ENCODE data around the gene PHLDA1.

PHLDA1 gene

GRCh38 chr12:76013603-76014002 is 18.0 kb downstream of the PHLDA1 start:
- Histone ChIP-seq H3K27ac (ENCODE audit: low read length) (no peak overlapping the region), H3K27me3 (ENCODE audit: control insufficient read depth, insufficient read depth, low read length) (no peaks in the 10 kb centered on the region), H3K4me1 (ENCODE audit: control insufficient read depth, low read depth, low read length) (peaks cover 11% of the 10 kb centered on the region), H3K9ac (ENCODE audit: low read length) (no peak overlapping the region), H3K9me3 (ENCODE audit: control insufficient read depth, low read depth, low read length) (no peaks in the 10 kb centered on the region), H3K4me3 (ENCODE audit: low read length) (no peak overlapping the region), H3K36me3 (ENCODE audit: control insufficient read depth, low read depth, low read length) (no peaks in the 10 kb centered on the region)

GRCh38 chr12:76012644-76013043 is 18.9 kb downstream of the PHLDA1 start:
- no peak overlapping the region for H3K9ac ChIP-seq (ENCODE audit: low read length)
- no peak overlapping the region for H3K27ac ChIP-seq (ENCODE audit: low read length)
- H3K4me3 ChIP-seq (ENCODE audit: low read length), result no peak overlapping the region
- H3K9me3 ChIP-seq (ENCODE audit: control insufficient read depth, low read depth, low read length), result no peaks in the 10 kb centered on the region
- H3K4me1 ChIP-seq (ENCODE audit: control insufficient read depth, low read depth, low read length), result peaks cover 6% of the 10 kb centered on the region
- H3K27me3 ChIP-seq (ENCODE audit: control insufficient read depth, insufficient read depth, low read length), result no peaks in the 10 kb centered on the region
- H3K36me3 ChIP-seq (ENCODE audit: control insufficient read depth, low read depth, low read length), result no peaks in the 10 kb centered on the region

- Histone ChIP-seq H3K36me3 (ENCODE audit: control insufficient read depth, low read depth, low read length) (no peaks in the 10 kb centered on the region), H3K27ac (ENCODE audit: low read length) (no peak overlapping the region), H3K4me3 (ENCODE audit: low read length) (no peak overlapping the region), H3K9ac (ENCODE audit: low read length) (no peak overlapping the region), H3K27me3 (ENCODE audit: control insufficient read depth, insufficient read depth, low read length) (no peaks in the 10 kb centered on the region), H3K9me3 (ENCODE audit: control insufficient read depth, low read depth, low read length) (no peaks in the 10 kb centered on the region), H3K4me1 (ENCODE audit: control insufficient read depth, low read depth, low read length) (peaks cover 16% of the 10 kb centered on the region)
These were observed 20.7 kb downstream of the PHLDA1 start for GRCh38 chr12:76010732-76011458.

- Histone ChIP-seq H3K36me3 (ENCODE audit: control insufficient read depth, low read depth, low read length) (no peaks in the 10 kb centered on the region), H3K27ac (ENCODE audit: low read length) (no peak overlapping the region), H3K9ac (ENCODE audit: low read length) (no peak overlapping the region), H3K27me3 (ENCODE audit: control insufficient read depth, insufficient read depth, low read length) (no peaks in the 10 kb centered on the region), H3K9me3 (ENCODE audit: control insufficient read depth, low read depth, low read length) (no peaks in the 10 kb centered on the region), H3K4me3 (ENCODE audit: low read length) (no peak overlapping the region), H3K4me1 (ENCODE audit: control insufficient read depth, low read depth, low read length) (peaks cover 16% of the 10 kb centered on the region)
These were observed 23.1 kb downstream of the PHLDA1 start for GRCh38 chr12:76008428-76008827.

GRCh38 chr12:76007640-76008039 is 23.9 kb downstream of the PHLDA1 start:
- Histone ChIP-seq H3K4me3 (ENCODE audit: low read length) (no peak overlapping the region), H3K4me1 (ENCODE audit: control insufficient read depth, low read depth, low read length) (peaks cover 16% of the 10 kb centered on the region), H3K36me3 (ENCODE audit: control insufficient read depth, low read depth, low read length) (no peaks in the 10 kb centered on the region), H3K27ac (ENCODE audit: low read length) (no peak overlapping the region), H3K9me3 (ENCODE audit: control insufficient read depth, low read depth, low read length) (no peaks in the 10 kb centered on the region), H3K9ac (ENCODE audit: low read length) (no peak overlapping the region), H3K27me3 (ENCODE audit: control insufficient read depth, insufficient read depth, low read length) (no peaks in the 10 kb centered on the region)

GRCh38 chr12:76006028-76006925 is 25.3 kb downstream of the PHLDA1 start:
- Histone ChIP-seq H3K4me3 (ENCODE audit: low read length) (no peak overlapping the region), H3K27ac (ENCODE audit: low read length) (no peak overlapping the region), H3K4me1 (ENCODE audit: control insufficient read depth, low read depth, low read length) (peaks cover 16% of the 10 kb centered on the region), H3K9ac (ENCODE audit: low read length) (no peak overlapping the region), H3K27me3 (ENCODE audit: control insufficient read depth, insufficient read depth, low read length) (no peaks in the 10 kb centered on the region), H3K9me3 (ENCODE audit: control insufficient read depth, low read depth, low read length) (no peaks in the 10 kb centered on the region), H3K36me3 (ENCODE audit: control insufficient read depth, low read depth, low read length) (no peaks in the 10 kb centered on the region)

GRCh38 chr12:76003355-76003638 is 28.3 kb downstream of the PHLDA1 start:
- H3K4me1 ChIP-seq (ENCODE audit: control insufficient read depth, low read depth, low read length), result peaks cover 12% of the 10 kb centered on the region
- no peaks in the 10 kb centered on the region for H3K36me3 ChIP-seq (ENCODE audit: control insufficient read depth, low read depth, low read length)
- H3K27ac ChIP-seq (ENCODE audit: low read length), result no peak overlapping the region
- no peaks in the 10 kb centered on the region for H3K9me3 ChIP-seq (ENCODE audit: control insufficient read depth, low read depth, low read length)
- H3K4me3 ChIP-seq (ENCODE audit: low read length), result no peak overlapping the region
- H3K27me3 ChIP-seq (ENCODE audit: control insufficient read depth, insufficient read depth, low read length), result no peaks in the 10 kb centered on the region
- no peak overlapping the region for H3K9ac ChIP-seq (ENCODE audit: low read length)

GRCh38 chr12:76002598-76003354 is 28.8 kb downstream of the PHLDA1 start:
- Histone ChIP-seq H3K4me1 (ENCODE audit: control insufficient read depth, low read depth, low read length) (peaks cover 12% of the 10 kb centered on the region), H3K9me3 (ENCODE audit: control insufficient read depth, low read depth, low read length) (no peaks in the 10 kb centered on the region), H3K9ac (ENCODE audit: low read length) (no peak overlapping the region), H3K27me3 (ENCODE audit: control insufficient read depth, insufficient read depth, low read length) (no peaks in the 10 kb centered on the region), H3K4me3 (ENCODE audit: low read length) (no peak overlapping the region), H3K27ac (ENCODE audit: low read length) (no peak overlapping the region), H3K36me3 (ENCODE audit: control insufficient read depth, low read depth, low read length) (no peaks in the 10 kb centered on the region)

- no peak overlapping the region for H3K4me3 ChIP-seq (ENCODE audit: low read length)
- no peaks in the 10 kb centered on the region for H3K4me1 ChIP-seq (ENCODE audit: control insufficient read depth, low read depth, low read length)
- H3K9me3 ChIP-seq (ENCODE audit: control insufficient read depth, low read depth, low read length), result no peaks in the 10 kb centered on the region
- H3K9ac ChIP-seq (ENCODE audit: low read length), result no peak overlapping the region
- no peaks in the 10 kb centered on the region for H3K36me3 ChIP-seq (ENCODE audit: control insufficient read depth, low read depth, low read length)
- H3K27ac ChIP-seq (ENCODE audit: low read length), result no peak overlapping the region
- H3K27me3 ChIP-seq (ENCODE audit: control insufficient read depth, insufficient read depth, low read length), result no peaks in the 10 kb centered on the region
These were observed 33.1 kb downstream of the PHLDA1 start for GRCh38 chr12:75998292-75999063.

- no peaks in the 10 kb centered on the region for H3K9me3 ChIP-seq (ENCODE audit: control insufficient read depth, low read depth, low read length)
- no peaks in the 10 kb centered on the region for H3K4me1 ChIP-seq (ENCODE audit: control insufficient read depth, low read depth, low read length)
- H3K36me3 ChIP-seq (ENCODE audit: control insufficient read depth, low read depth, low read length), result no peaks in the 10 kb centered on the region
- H3K4me3 ChIP-seq (ENCODE audit: low read length), result no peak overlapping the region
- H3K27me3 ChIP-seq (ENCODE audit: control insufficient read depth, insufficient read depth, low read length), result no peaks in the 10 kb centered on the region
- H3K27ac ChIP-seq (ENCODE audit: low read length), result no peak overlapping the region
- no peak overlapping the region for H3K9ac ChIP-seq (ENCODE audit: low read length)
These were observed 33.9 kb downstream of the PHLDA1 start for GRCh38 chr12:75997658-75998057.

- Histone ChIP-seq H3K4me3 (ENCODE audit: low read length) (no peak overlapping the region), H3K9ac (ENCODE audit: low read length) (no peak overlapping the region), H3K4me1 (ENCODE audit: control insufficient read depth, low read depth, low read length) (no peaks in the 10 kb centered on the region), H3K27ac (ENCODE audit: low read length) (no peak overlapping the region), H3K27me3 (ENCODE audit: control insufficient read depth, insufficient read depth, low read length) (no peaks in the 10 kb centered on the region), H3K9me3 (ENCODE audit: control insufficient read depth, low read depth, low read length) (no peaks in the 10 kb centered on the region), H3K36me3 (ENCODE audit: control insufficient read depth, low read depth, low read length) (no peaks in the 10 kb centered on the region)
These were observed 34.6 kb downstream of the PHLDA1 start for GRCh38 chr12:75996861-75997447.

Measured in iPS-18a (cell line).